ENCODE results near the gene SUSD3.
A peak's percentile ranks its signal among the peaks of the same experiment; 100 is the strongest.
"Not testable (repeated sequence)": the region's sequence is repeated elsewhere in the genome, so short reads cannot be mapped to it uniquely, and the experiment has no call there.

SUSD3 gene

DNA sequence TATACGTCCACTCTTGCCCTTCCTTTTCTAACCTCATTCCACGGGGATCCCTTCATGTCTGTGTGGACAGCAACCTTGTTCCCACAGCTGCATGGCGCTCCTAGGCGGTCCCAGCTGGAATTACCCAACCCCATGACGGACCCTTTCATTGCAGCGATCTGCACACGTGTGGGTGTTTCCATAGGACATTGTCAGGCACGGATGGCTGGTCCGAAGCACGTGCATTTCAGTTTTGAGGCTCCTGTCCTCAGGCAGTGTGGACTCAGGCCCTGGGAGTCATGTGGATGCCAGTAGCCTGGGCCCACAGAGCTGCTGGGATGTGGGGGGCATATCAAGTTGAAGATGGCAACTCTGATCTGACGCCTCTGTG lies 52.5 kb downstream of the SUSD3 start:
- DNase-seq (ENCODE audit: low spot score): no peak

DNA sequence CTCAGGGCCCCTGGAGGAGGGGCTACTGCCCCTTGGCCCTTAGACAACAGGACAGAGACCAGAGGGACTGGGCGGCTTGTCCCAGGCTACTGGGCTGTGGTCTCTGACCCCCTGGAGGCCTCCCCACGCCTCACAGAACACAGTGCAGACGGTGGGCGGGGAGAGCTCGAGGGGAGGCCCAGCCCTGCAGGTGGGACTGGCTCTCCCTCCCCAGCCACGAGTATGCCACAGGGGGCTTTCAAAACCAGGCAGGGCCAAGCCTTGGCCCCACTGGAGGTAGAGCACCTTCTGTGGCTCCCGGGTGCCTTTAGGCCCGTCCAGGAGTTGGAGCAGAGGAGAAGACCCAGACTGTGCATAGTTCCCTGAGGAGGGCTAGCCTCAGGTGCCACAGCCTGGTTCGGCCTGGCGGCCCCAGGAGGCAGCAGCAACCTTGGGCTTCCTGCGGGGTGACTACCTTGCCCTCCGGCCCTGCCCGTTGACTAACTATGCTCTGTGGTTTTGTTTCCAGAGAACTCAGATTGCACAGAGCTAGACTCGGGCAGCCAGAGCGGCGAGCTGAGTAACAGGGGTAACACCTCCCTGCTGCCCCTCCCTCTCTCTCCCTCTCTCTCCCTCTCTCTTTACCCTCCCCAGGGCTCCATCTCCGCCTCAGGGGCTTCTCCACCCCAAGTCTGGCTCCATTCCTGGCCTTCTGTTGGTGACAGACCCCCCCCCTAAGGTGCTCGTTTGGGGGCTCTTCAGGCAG lies 53.0 kb downstream of the SUSD3 start:
- DNase-seq (ENCODE audit: low spot score): no peak

DNA sequence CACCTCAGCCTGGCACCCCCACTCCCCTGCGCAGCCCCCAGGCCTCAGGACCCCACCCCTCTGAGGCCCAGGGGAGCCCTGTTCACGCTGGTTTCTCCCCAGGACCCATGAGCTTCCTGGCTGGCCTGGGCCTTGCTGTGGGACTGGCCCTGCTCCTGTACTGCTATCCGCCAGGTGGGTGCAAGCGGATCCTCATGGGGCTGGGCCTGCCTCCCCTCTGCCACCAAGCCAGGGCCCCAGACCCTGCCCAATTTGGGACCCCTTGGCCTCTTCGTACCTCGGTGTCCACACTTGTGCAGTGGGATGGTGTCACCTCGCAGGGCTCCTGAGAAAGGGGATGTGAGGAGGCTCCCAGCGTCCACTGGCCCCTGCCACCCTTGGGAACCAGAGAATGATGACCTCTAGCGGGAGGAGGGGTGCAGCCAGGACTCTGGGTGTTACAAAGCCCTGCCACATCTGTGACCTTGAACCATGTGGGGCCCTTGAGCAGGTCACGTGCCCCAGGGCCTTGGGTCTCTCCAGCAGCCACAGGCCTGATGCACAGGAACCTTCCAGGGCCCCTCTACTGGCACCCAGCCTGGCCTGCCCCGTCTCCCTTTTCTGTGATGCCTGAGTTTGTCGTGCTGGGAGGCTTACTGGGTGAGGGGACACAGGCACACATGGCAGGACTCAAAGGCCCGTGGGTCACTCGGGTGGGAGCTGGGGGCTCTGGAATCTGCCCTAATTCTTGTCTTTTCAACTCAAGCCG lies 53.8 kb downstream of the SUSD3 start:
- no peak for DNase-seq (ENCODE audit: low spot score)

DNA sequence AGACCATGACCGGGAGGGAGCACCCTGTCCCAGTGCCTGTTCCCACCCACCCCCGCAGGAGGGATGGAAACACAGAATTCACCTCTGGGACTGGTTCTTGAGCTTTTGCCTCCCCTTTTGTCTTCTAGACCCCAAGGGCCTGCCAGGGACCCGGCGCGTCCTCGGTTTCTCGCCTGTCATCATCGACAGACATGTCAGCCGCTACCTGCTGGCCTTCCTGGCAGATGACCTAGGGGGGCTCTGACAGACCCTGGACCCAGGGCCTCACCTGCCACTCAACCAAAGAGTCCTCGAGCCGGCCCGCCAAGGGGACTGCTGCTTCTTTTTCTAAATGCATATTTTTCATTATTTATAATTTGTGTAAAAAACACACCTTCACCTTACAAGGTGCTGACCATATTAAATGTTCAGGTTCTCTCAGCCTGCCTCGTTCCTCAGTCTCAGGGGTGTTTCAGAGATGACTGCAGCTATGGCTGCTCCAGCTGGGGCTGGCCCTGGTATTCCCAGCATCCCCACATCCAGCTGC lies 54.4 kb downstream of the SUSD3 start:
- no peak for DNase-seq (ENCODE audit: low spot score)

DNA sequence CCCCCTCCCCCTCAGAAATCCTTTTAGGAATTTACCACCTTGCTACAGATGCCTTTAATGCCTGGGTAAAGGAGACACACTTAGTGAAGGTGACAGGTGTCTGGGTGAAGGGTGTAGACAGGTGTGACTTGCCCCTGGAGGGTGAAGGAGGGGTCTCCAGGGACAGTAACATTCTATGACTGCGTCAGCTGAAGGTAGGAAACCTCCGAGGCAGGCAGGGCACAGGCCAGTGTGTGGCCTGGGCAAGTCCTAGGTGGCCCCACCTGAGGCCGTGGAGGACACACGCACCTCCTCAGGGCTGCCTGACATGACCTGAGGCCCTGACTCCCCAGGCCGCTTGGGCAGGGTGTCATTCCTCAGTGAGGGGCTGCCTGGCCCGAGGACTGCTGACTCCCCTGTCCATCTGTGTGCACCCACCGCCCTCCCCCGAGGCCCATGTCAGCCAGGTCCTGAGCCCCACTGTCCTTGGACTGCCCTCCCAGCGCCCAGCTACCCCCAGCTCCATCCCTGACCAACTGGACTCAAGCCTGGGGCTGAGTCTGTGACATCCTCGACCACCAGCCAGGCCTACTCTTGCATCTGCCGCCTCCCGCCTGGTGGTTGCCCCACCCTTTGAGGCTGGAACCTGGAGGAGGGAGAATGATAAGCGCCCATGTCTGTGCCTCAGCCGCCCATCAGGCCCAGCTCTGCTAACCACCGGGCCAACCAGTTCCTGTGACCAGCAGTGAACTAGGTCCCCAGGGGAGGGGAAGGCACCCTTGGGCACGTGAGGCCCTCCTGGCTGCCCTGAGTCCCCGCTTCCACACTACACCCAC lies 55.9 kb downstream of the SUSD3 start:
- DNase-seq (ENCODE audit: low spot score): no peak

DNA sequence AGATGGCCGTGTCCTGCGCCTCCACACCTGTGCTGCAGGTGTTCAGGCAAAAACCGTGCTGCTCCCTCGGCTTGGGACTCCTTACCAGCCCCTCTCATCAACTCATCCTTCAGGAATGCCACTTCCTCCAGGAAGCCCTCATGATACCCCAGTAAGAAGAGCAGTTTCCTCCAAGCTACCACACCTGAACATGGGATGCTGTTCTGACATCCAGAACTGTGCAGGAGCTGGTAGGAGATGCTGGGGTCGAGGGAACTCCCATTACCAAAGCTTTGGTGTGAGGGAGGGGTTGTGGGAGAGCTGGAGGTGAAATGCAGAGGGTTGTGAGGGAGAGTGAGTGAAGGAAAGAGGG lies 56.5 kb downstream of the SUSD3 start:
- no peak for DNase-seq (ENCODE audit: low spot score)

DNA sequence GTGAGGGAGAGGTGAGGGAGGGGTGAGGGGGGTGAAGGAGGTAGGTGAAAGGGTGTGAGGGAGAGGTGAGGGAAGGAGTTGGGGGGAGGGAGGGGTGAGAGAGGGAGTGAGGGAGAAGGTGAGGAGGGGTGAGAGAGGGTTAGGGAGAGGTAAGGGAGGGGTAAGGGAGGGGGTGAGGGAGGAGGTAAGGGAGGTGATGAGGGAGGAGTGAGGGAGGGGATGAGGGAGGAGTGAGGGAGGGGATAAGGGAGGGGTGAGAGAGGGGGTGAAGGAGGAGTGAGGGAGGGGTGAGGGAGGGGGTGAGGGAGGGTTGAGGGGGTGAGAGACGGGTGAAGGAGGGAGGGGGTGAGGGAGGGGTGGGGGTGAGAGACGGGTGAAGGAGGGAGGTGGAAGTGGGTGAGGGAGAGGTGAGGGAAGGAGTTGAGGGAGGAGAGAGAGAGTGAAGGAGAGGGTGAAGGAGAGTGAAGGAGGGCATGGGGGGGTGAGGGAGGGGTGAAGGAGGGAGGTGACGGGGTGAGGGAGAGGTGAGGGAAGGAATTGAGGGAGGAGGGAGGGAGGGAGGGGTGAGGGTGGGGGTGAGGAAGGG lies 57.1 kb downstream of the SUSD3 start:
- DNase-seq (ENCODE audit: low spot score): no peak

DNA sequence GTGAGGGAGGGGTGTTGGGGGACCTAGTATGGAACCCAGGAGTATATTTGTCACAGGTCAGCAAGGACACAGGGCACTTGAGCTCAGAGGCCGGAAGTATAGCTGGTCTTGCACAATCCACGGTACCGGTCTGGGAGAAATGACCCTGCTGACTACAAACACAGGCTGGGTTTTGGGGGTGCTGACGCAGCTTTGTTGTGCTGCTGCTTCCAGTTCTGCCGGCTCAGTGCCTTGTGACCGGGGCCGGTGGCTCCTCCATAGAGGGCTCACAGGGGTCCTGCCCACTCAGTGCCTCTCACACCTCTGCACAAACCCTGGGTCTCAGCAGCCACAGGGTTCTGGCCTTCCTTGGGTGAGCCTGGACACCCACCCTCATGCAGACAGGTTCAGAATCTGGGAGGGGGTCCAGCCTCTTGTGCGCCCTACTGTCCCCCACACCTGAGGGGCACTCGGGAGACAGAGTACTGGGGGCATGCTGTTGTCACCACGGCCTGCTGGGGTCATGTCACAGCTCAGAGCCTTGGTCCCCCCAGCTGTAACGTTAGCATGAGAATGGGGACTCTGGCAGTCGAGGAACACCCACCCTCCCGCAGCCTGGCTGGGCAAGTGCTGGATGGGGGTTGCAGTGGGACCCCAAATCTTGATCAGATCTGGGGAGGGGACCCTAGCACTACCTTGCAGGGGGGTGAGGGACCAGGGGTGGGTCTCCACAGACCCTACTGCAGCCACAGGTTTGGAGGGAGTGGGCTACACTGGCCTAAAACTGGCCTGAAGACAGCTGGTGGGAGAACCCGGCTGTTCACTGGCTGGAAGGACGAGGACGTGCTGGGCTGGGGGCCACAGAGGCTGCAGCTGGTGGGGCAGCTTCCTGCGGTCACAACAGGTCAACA lies 57.8 kb downstream of the SUSD3 start:
- no peak for DNase-seq (ENCODE audit: low spot score)

DNA sequence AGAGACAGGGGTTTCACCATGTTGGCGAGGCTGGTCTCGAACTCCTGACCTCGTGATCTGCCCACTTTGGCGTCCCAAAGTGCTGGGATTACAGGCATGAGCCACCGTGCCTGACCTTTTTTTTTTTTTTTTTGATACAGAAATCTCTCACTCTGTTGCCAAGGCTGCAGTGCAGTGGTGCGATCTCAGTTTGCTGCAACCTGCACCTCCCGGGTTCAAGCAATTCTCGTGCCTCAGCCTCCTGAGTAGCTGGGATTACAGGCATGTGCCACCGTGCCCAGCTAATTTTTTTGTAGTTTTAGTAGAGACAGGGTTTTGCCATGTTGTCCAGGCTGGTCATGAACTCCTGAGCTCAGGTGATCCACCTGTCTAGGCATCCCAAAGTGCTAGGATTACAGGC lies 59.0 kb downstream of the SUSD3 start:
- DNase-seq (ENCODE audit: low spot score): not testable (repeated sequence)

DNA sequence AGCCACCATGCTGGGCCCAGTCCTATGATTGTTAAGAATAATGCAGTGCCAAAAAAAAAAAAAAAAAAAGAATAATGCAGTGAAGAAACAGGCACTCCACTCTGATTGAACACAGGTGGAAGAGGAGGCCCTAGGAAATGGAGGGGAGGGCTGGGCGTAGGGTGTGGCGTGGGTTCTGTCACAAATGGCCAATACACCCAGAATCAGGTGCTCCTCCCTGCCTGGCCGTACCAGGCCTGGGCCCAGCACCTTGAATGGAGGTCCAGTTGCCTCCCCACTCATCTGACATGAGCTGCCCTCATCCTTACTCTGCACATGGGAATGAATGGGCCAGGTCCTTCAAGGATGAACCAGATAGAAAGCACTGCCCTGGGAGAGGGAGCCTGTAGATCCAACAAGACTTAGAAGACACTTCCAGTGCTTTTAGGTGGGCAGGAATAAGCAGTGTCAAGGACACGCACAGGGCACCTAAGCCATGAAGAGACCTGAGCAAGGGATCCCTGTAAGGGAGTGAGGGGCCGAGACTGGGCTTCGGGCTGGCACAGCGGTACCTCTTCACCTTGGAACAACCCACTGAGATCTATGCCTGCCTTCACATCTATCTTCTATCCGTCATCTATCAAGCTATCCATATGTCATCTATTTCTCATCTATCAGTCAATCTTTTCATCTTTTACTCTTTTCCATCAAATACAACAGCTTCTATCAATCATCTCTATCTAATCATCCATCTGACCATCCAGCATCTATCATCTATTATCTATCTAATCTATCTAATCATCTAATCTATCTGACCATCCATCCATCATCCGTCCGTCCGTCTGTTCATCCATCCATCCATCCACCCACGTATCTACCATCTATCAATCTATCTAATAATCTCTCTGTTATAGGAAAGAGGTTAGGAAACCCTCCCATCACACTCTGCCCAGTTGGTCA lies 59.7 kb downstream of the SUSD3 start:
- DNase-seq (ENCODE audit: low spot score): no peak

DNA sequence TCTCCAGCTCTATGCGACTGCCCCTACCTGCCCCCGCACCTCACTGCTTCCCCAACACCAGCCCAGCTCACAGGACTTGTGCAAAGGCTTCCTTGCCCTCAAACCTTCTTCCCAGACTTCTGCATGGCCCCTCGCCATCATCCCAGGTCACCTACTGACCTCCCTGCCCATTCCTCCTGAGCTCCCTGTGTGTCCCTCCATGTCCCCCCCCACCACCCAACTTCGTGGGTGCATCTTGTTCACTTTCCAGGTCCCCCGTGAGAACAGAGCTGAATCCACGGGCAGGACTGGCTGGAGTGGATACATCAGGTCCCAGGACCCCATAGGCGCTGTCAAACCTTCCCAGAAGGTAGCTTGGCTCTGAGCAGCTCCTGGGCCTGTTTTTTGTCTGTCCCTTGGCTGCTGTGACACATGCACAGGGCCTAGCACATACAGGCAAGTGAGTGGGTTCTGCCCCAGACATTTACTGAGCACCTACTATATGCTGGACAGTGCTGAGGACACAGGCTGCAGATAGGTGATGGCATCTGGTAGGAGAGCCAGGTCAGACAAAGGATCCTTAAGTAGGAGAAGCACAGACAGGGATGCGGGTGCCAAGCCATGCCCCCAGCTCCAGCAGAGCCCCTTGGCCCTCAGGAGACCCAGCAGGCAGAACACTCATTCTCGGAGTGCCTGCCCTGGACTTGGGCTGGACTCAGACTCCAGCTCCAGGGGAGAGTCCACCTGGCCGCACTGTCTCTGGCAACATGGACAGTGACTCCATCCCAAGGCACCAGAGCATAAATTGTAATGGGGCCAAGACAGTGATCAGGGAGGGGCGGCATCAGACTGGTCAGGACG lies 60.6 kb downstream of the SUSD3 start:
- DNase-seq (ENCODE audit: low spot score): no peak

DNA sequence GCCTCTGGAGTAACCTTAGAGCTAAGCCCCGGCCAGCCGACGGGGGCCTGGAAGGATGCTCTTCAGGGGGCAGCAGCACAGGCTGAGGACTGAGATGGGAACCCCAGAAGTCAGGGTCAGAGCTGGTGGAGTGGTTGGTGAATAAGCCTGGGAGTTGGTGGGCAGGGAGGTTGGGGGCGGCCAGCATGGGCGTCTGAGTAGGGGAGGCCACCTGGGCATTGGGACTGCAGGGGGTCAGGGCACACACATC lies 61.1 kb downstream of the SUSD3 start:
- DNase-seq (ENCODE audit: low spot score): no peak

DNA sequence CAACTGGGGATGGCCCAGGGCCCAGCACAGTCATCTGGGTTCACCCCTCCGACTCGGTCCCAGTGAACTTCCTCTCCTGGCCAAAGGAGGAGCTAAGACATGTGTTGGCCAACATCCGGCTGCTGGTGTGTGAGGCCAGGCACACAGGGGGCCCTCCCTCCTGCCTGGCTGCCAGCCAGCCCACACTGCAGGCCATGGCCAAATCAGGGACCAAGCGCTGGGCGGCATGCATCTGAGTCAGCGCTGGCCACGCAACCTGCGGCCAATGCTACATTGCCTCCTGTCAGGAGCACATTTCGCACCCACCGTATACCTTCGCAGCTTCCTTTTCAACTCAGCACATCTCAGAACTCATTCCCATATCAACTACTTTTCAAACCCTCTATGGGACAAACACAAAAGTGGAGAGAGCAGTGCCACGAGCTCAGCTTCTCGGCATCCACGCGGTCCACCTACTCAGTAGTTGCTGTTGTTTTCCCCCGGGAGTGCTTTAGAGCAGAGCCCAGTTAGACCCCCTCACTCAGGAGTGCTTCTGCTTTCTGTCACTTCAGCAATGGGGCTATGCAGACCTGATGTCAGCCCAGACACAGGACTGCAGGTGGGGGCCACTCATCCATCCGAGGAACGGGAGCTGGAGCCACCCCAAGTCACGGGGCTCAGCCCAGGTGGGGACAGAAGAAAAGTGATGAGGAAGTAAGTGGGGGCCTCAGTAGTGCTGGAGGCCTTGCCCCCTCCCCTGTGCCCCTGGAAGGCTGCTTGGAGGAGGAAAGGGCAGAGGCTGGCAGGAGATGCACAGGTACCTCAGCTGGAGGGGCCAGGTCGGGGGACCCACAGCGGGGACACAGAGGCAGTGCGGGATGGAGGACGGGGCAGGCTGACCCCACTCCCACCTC lies 61.7 kb downstream of the SUSD3 start:
- DNase-seq (ENCODE audit: low spot score): peak; percentile 79

DNA sequence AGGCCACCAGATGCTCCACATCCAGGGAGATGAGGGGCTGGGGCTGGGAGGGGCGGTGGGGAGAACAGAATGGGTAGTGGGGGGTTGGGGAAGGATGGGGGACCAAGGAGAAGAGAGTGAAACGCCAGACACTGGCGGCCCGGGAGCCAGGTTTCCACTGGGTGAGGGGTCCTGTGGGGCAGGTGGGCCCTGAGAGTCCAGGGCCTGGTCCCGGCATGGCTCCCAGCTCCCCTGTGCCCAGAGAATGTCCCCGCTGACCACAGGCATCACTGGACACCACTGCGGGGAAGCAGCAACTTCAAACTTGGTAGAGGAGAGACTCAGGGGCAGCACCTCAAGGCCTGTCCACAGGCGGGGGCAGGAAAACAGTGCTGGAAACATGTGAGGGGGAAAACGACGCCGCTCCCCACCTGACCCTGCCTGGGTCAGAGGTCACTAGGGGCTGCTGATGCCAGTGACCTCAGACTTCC lies 62.4 kb downstream of the SUSD3 start:
- DNase-seq (ENCODE audit: low spot score): no peak

DNA sequence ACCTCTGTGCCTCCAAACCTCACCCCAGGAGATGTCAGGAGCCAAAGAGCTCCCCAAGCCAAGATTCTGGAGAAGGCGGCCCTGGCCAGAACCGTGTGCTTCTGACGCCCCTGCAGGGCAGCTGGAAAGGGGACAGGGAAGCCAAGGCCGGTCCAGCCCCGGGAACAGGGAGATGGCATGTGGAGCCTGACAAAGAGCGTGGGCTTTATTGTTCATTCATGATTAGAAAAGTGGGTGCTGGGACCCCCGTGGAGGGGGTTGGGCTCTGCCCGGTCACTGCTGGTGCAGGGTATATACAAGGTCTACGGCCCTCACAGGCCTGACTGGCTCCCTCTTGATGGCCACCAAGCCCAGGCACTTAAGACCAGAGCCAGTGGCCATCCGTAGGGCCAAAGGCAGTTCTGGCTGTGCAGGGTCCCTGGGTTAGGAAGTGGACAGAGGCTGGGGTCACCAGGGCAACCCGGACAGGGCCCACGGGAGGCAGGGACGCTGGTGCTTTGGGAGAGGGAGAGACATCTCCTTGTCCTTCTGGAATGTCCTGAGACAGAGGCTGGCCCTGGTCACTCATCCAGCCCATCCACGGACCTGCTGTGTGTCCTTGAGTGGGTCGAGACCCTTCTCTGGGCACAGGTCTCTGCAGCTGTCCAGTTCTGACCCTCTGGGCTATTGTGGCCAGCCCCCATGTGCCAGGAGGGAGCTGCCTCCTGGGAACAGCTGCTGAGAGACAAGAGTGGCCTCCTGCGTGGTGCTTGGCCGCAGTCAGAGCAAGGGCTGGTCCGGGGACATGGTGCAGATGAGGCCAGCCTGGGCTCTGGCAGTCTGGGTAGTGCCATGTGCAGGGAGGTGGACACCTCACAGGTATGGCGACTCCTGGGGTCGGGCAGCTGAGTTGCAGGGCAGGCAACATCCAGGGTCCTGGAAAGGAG lies 63.1 kb downstream of the SUSD3 start:
- DNase-seq (ENCODE audit: low spot score): no peak

DNA sequence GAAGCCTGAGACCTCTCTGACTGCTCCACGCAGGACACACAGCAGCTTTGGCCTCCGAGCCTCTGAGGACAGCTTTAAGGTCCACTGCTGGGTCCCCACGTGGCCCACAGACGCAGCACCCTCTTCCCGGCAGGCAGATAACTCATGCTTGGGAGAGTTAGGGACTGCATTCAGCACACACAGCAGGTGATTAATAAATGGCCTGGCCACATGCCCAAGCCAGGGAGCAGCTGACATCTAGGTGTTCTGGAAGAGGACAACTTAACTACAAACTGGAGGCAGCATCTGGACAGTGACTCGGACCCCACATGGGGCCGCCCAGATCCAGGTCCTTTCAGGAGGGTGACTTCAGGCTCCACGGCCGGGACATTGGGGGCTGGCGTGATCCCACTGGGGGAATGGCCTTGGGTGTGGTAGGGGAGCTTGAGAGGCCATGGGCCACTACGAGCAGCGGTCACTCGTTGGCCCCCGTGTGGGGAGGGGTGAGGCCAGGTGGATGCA lies 64.3 kb downstream of the SUSD3 start:
- DNase-seq (ENCODE audit: low spot score): no peak
